H1 (cell line): ENCODE results near the gene RRP12. TPM values are rescaled to one million over a fixed set of nuclear protein-coding genes. Genes with fewer than 3 reads are reported as not detected.

Experiments
- CTCF ChIA-PET: fragments of 300-600 bp; sonication (Branson Sonifier 250); formaldehyde crosslinking; loops from one replicate; lab custom pipeline; 2021; ENCODE audit not compliant: partially characterized antibody; lab: Charles Lee
- POLR2A ChIA-PET: fragments of 300-600 bp; sonication (Branson Sonifier 250); formaldehyde crosslinking; loops from one replicate; lab custom pipeline; 2021; ENCODE audit warnings: inconsistent platforms; ENCODE audit not compliant: partially characterized antibody; lab: Charles Lee
- DNase-seq, 2 experiments: peaks; one replicate each; pipeline versions ENCODE4 v3.0.0 to v3.0.0-alpha.2; 2010 to 2022; ENCODE audit warnings: low spot score in 2 of 2, low read depth in 1 of 2, mixed read lengths in 1 of 2
- FAIRE-seq: peaks from 2 replicates; lab custom pipeline; 2011; peaks lifted over from hg19 to GRCh38; lab: Jason Lieb, UNC
- H2AFZ ChIP-seq: 2 replicates; pipeline ENCODE4 v1.8.1; 2012; ENCODE audit warnings: low read length, inconsistent platforms
- H2AK5ac ChIP-seq: 2 replicates; pipeline ENCODE4 v1.6.1; 2013; ENCODE audit warnings: low read depth, low read length
- H2BK120ac ChIP-seq: replicated peaks from 2 replicates; pipeline ENCODE3; 2013; ENCODE audit warnings: low read depth, low read length, inconsistent platforms
- H2BK12ac ChIP-seq: 2 replicates; pipeline ENCODE4 v1.6.1; 2013; ENCODE audit warnings: low read depth, low read length
- H2BK15ac ChIP-seq: 2 replicates; pipeline ENCODE4 v1.6.1; 2013; ENCODE audit warnings: low read length
- H2BK20ac ChIP-seq: 2 replicates; pipeline ENCODE4 v1.6.1; 2013; ENCODE audit warnings: low read length
- H2BK5ac ChIP-seq: 2 replicates; pipeline ENCODE4 v1.6.1; 2013; ENCODE audit warnings: low read depth, low read length
- H3K14ac ChIP-seq: 2 replicates; pipeline ENCODE4 v1.6.1; 2013; ENCODE audit warnings: inconsistent platforms; ENCODE audit not compliant: insufficient read length
- H3K18ac ChIP-seq: 2 replicates; pipeline ENCODE4 v1.6.1; 2013; ENCODE audit warnings: low read length; ENCODE audit errors: extremely low read depth
- H3K23ac ChIP-seq: 2 replicates; pipeline ENCODE4 v1.6.1; 2013; ENCODE audit warnings: inconsistent platforms; ENCODE audit not compliant: insufficient read length
- H3K23me2 ChIP-seq: 2 replicates; pipeline ENCODE4 v1.6.1; 2013; ENCODE audit warnings: low read depth, low read length
- H3K27ac ChIP-seq: 2 replicates; pipeline ENCODE4 v1.6.1; 2011; ENCODE audit warnings: low read depth, low read length, inconsistent platforms
- H3K27me3 ChIP-seq, 4 experiments: replicated peaks in 1 of 4; 1 replicate in 1 of 4; 2 replicates in 3 of 4; pipeline versions ENCODE4 v1.6.1 to v1.8.1; 2011 to 2013; ENCODE audit warnings: low read length in 3 of 4, mild to moderate bottlenecking in 3 of 4, inconsistent platforms in 2 of 4, mixed read lengths in 2 of 4, moderate library complexity in 1 of 4; ENCODE audit not compliant: control insufficient read depth in 3 of 4, insufficient read depth in 3 of 4; ENCODE audit errors: extremely low read depth in 1 of 4
- H3K36me3 ChIP-seq, 4 experiments: 2 replicates each; pipeline versions ENCODE4 v1.6.1 to v1.8.1; 2011 to 2013; ENCODE audit warnings: mild to moderate bottlenecking in 4 of 4, low read length in 3 of 4, moderate library complexity in 2 of 4, control low read depth in 1 of 4, inconsistent platforms in 1 of 4; ENCODE audit not compliant: insufficient read depth in 4 of 4, control insufficient read depth in 2 of 4
- H3K4ac ChIP-seq: replicated peaks from 2 replicates; pipeline ENCODE3; 2013; ENCODE audit warnings: low read length, low read depth, mixed read lengths, inconsistent platforms; ENCODE audit not compliant: insufficient read length
- H3K4me1 ChIP-seq, 4 experiments: replicated peaks in 1 of 4; 1 replicate in 1 of 4; 2 replicates in 3 of 4; pipeline versions ENCODE4 v1.6.1 to v1.8.1; 2011 to 2013; ENCODE audit warnings: low read length in 3 of 4, inconsistent platforms in 2 of 4, mixed read lengths in 1 of 4; ENCODE audit not compliant: insufficient read depth in 4 of 4, control insufficient read depth in 3 of 4
- H3K4me2 ChIP-seq, 2 experiments: 2 replicates each; pipeline versions ENCODE4 v1.6.1 to v1.8.1; 2011 to 2013; ENCODE audit warnings: low read depth in 2 of 2, low read length in 2 of 2, control low read depth in 1 of 2, inconsistent platforms in 1 of 2, mild to moderate bottlenecking in 1 of 2; ENCODE audit not compliant: insufficient read depth in 1 of 2
- H3K4me3 ChIP-seq, 4 experiments: fragments of 200-600, 300-600 bp in 1 of 4; sonication (generic), shearing (Covaris generic), sonication (Bioruptor Twin) in 1 of 4; 2 replicates each; pipeline versions ENCODE4 v1.5.1 to v1.8.1; 2011 to 2016; ENCODE audit warnings: low read length in 4 of 4, low read depth in 3 of 4, control low read depth in 2 of 4, inconsistent platforms in 2 of 4, mild to moderate bottlenecking in 2 of 4, mixed read lengths in 1 of 4, moderate library complexity in 1 of 4; ENCODE audit not compliant: insufficient read depth in 2 of 4; ENCODE audit errors: extremely low read depth in 1 of 4
- H3K56ac ChIP-seq: replicated peaks from 2 replicates; pipeline ENCODE3; 2013; ENCODE audit warnings: low read depth, mild to moderate bottlenecking, mixed read lengths, low read length, inconsistent platforms; ENCODE audit not compliant: insufficient read length
- H3K79me1 ChIP-seq: 2 replicates; pipeline ENCODE4 v1.6.1; 2013; ENCODE audit warnings: low read depth, low read length, control low read depth
- H3K79me2 ChIP-seq, 2 experiments: 2 replicates each; pipeline versions ENCODE4 v1.6.1 to v1.8.1; 2012 to 2013; ENCODE audit warnings: low read length in 2 of 2, mild to moderate bottlenecking in 2 of 2, inconsistent platforms in 1 of 2; ENCODE audit not compliant: insufficient read depth in 2 of 2, control insufficient read depth in 1 of 2
- H3K9ac ChIP-seq, 4 experiments: replicated peaks in 1 of 4; 1 replicate in 1 of 4; 2 replicates in 3 of 4; pipeline versions ENCODE4 v1.6.1 to v1.8.1; 2011 to 2013; ENCODE audit warnings: low read depth in 3 of 4, low read length in 3 of 4, control low read depth in 2 of 4, mild to moderate bottlenecking in 2 of 4, moderate library complexity in 2 of 4, inconsistent platforms in 1 of 4; ENCODE audit errors: extremely low read depth in 1 of 4
- H3K9me3 ChIP-seq, 2 experiments: 2 replicates each; pipeline versions ENCODE4 v1.6.1 to v1.8.1; 2012 to 2013; ENCODE audit warnings: mild to moderate bottlenecking in 2 of 2, moderate library complexity in 2 of 2, control low read depth in 1 of 2, inconsistent platforms in 1 of 2, low read depth in 1 of 2, low read length in 1 of 2, mixed read lengths in 1 of 2; ENCODE audit not compliant: insufficient read depth in 2 of 2
- H4K20me1 ChIP-seq, 2 experiments: replicated peaks in 1 of 2; 2 replicates each; pipeline versions ENCODE3 to v1.8.1; 2011 to 2013; ENCODE audit warnings: inconsistent platforms in 2 of 2, low read length in 2 of 2, mild to moderate bottlenecking in 1 of 2; ENCODE audit not compliant: insufficient read depth in 2 of 2, control insufficient read depth in 1 of 2
- H4K5ac ChIP-seq: 2 replicates; pipeline ENCODE4 v1.6.1; 2013; ENCODE audit warnings: low read length, low read depth, mixed read lengths, inconsistent platforms; ENCODE audit not compliant: insufficient read length
- H4K8ac ChIP-seq: 2 replicates; pipeline ENCODE4 v1.8.0; 2013; ENCODE audit warnings: mild to moderate bottlenecking, moderate library complexity, low read length, inconsistent platforms; ENCODE audit not compliant: insufficient read depth; ENCODE audit errors: extremely low read depth
- H4K91ac ChIP-seq: replicated peaks from 2 replicates; pipeline ENCODE3; 2013; ENCODE audit warnings: low read length, mixed read lengths, inconsistent platforms; ENCODE audit not compliant: insufficient read length
- CEBPB ChIP-seq: IDR thresholded peaks from 2 replicates; pipeline ENCODE4 v1.6.1; 2012; ENCODE audit warnings: low read depth, low read length
- SAP30 ChIP-seq: fragments of 300-600 bp; sonication (generic); IDR thresholded peaks from 2 replicates; pipeline ENCODE4 v1.7.1; 2012; ENCODE audit warnings: low read length, moderate library complexity, mild to moderate bottlenecking, inconsistent platforms; ENCODE audit not compliant: insufficient read depth, insufficient replicate concordance
- WGBS, 2 experiments: shearing (Covaris generic) in 1 of 2; methylation state at CpG; one replicate each; pipeline versions ENCODE4 v1.1.6 to v1.1.7; 2013 to 2015; ENCODE audit warnings: low lambda C conversion rate in 2 of 2, mixed read lengths in 2 of 2, inconsistent platforms in 1 of 2, low coverage in 1 of 2, missing lambda C conversion rate in 1 of 2; ENCODE audit not compliant: insufficient replicate concordance in 2 of 2, insufficient coverage in 1 of 2, insufficient read length in 1 of 2; ENCODE audit errors: extremely low coverage in 1 of 2, missing lambda C conversion rate in 1 of 2; 5-methylcytosine and 5-hydroxymethylcytosine counted together
- polyA plus RNA-seq, 7 experiments: library from polyadenylated mRNA; depleted of rRNA in 3 of 7; stranded (reverse) in 5 of 7; unstranded in 2 of 7; fragments of >200 nt in 5 of 7; fragments of 200-250 nt in 2 of 7; gene quantifications; 1 replicate in 5 of 7; 2 replicates in 1 of 7; 4 replicates in 1 of 7; pipeline versions ENCODE4 v1.2.1 to v1.2.3, GENCODE V29; 2011 to 2013; ENCODE audit warnings: missing spikeins in 2 of 7, mixed read lengths in 2 of 7
- total RNA-seq: library from RNA; stranded (reverse); fragmentation: NEBNext Ultra II Directional; extraction: Animal tissue kit (Norgen Biotek cat#: 25700); gene quantifications from 2 replicates; pipeline ENCODE4 v1.2.1, GENCODE V29; 2021

RRP12 gene
- total and polyA plus RNA-seq, 2 of the 8 experiments (the other 6 are each of a cell fraction or from before 2014, with no cell fraction given) = 21.0 to 65.8 TPM

DNA sequence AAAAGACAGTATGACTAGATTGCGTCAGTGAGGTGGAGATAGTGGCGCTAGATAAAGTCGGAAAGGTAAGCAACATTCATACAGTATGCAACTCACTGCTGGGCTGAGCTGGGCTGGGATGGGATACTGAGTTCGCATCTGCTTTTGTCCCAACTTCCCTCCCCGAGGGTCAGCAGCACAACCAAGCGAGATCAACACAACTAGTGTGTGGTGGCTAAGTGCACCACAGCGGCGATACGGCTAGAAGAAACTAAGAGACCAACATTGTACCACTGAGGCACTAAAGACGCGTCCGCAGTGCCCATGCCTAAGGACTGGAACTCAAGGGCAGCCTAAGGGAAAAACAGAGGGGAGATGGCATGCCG lies 44.2 kb upstream of the RRP12 start:
- peaks cover 7% of the 10 kb centered on the region for H3K23me2 ChIP-seq
- H3K4me1 ChIP-seq = peaks cover 0 to 8% (median under 1%) of the 10 kb centered on the region in 4 experiments; a peak in 5 of 7 replicates
- H3K4me3 ChIP-seq = peak overlapping the region; percentile 78 to 98 (median 87)
- peak overlapping the region; percentile 45; the same call in 1 of the 2 replicates for H2BK12ac ChIP-seq
- no peak for DNase-seq
- peak overlapping the region; percentile 62 for H3K27ac ChIP-seq
- H3K18ac ChIP-seq = peak overlapping the region; percentile 73; the same call in 1 of the 2 replicates
- H4K8ac ChIP-seq = peak overlapping the region; percentile 87
- H3K9me3 ChIP-seq = no peaks in the 10 kb centered on the region
- H3K23ac ChIP-seq = no peak overlapping the region
- no peak overlapping the region for H4K91ac ChIP-seq
- H4K20me1 ChIP-seq = peaks cover 0 to 4% of the 10 kb centered on the region in 2 experiments
- peak overlapping the region; percentile 40; the same call in 1 of the 2 replicates for H2AK5ac ChIP-seq
- TF ChIP-seq SAP30 = no peak
- TF ChIP-seq CEBPB = 0 out of 2 replicates have a peak, but pooled peaks have one; percentile 8
- 6% methylated on average over 13 of the region's 13 CpGs; no CpG with 5 or more reads in 1 of the 2 experiments for WGBS, 2 experiments
- no peak overlapping the region for H3K56ac ChIP-seq
- peak overlapping the region; percentile 85 to 88 for H3K4me2 ChIP-seq
- no peak overlapping the region for H3K14ac ChIP-seq
- H2BK15ac ChIP-seq = no peak overlapping the region
- no peak for FAIRE-seq
- peaks cover 15 to 42% of the 10 kb centered on the region in 2 experiments for H3K79me2 ChIP-seq
- peak overlapping the region; percentile 44 for H4K5ac ChIP-seq
- H2AFZ ChIP-seq = peak overlapping the region; percentile 79
- H3K79me1 ChIP-seq = peaks cover 13% of the 10 kb centered on the region
- H2BK5ac ChIP-seq = peak overlapping the region; percentile 63; the same call in 1 of the 2 replicates
- H2BK120ac ChIP-seq = no peak overlapping the region
- no peaks in the 10 kb centered on the region for H3K27me3 ChIP-seq
- H3K4ac ChIP-seq = peak overlapping the region; percentile 62
- H2BK20ac ChIP-seq = no peak overlapping the region
- H3K9ac ChIP-seq = peak overlapping the region; percentile 68 to 92 (median 86)
- ChIA-PET CTCF (interaction anchor here (0.6 to 2.5 kb wide), 4 partner anchors 34 to 273 kb away, joined by 3 to 19 read pairs (median 4); no protein-coding TSS in a partner anchor), POLR2A (interaction anchor here (0.9 to 13.8 kb wide), 7 partner anchors 9 to 52 kb away, joined by 3 to 185 read pairs (median 3); no protein-coding TSS in a partner anchor)
- H3K36me3 ChIP-seq = peaks cover 3 to 16% (median 12%) of the 10 kb centered on the region in 4 experiments; a peak in 5 of 8 replicates
